ENCODE results near the gene UBE2A. TPM values are rescaled to one million over a fixed set of nuclear protein-coding genes. Genes with fewer than 3 reads are reported as not detected.

The UBE2A gene
- total RNA-seq = 10 to 100 TPM; 30.6 to 32.6 TPM

GRCh38 chrX:119574394-119575266 lies at the start of gene UBE2A:
Gene UBE2A (plus strand): TSS chrX:119574563. CDS start chrX:119574712, 149 bp downstream.

GRCh38 chrX:119565107-119565663 lies 9.2 kb upstream of the UBE2A start, which contains the start of gene STEEP1:
Gene STEEP1 (minus strand): TSS chrX:119565409. CDS start chrX:119565355, 54 bp downstream.

GRCh38 chrX:119606280-119607017 lies 32.1 kb downstream of the UBE2A start, which contains the start of gene NKRF:
Gene NKRF (minus strand): TSS chrX:119606424.

Other genes starting within 250 kb of the UBE2A start
- 10 to 100 TPM; 22.7 to 32.6 TPM for gene SLC25A43, start 175.2 kb upstream of the UBE2A start, total RNA-seq
- gene SLC25A5, start 106.1 kb upstream of the UBE2A start, total RNA-seq = 100 to 1,000 TPM; 192 to 348 TPM
- 10 to 100 TPM; 22.0 to 30.3 TPM for gene STEEP1, start 9.2 kb upstream of the UBE2A start, total RNA-seq
- gene NKRF, start 31.9 kb downstream of the UBE2A start, total RNA-seq = 1 to 10 TPM; 7.9 to 9.3 TPM
- gene SEPTIN6, start 118.6 kb downstream of the UBE2A start, total RNA-seq = 10 to 100 TPM; 14.5 to 20.6 TPM
- gene SOWAHD, start 184.0 kb downstream of the UBE2A start, total RNA-seq = not detected
- 1,000 to 10,000 TPM; 1,101 to 1,343 TPM for gene RPL39, start 217.1 kb downstream of the UBE2A start, total RNA-seq

All from melanocyte of skin (primary cell).